ENCODE data around the gene ZMIZ2. TPM values are rescaled to one million over a fixed set of nuclear protein-coding genes. Genes with fewer than 3 reads are reported as not detected.

The ZMIZ2 gene
- total and polyA plus RNA-seq, 2 of the 8 experiments (the other 6 are each of a cell fraction or from before 2014, with no cell fraction given) = 24.4 to 66.4 TPM

- TF ChIP-seq JUN (IDR thresholded peaks at IDR 0.05; ENCODE audit: low read depth, low read length) (no peak), HDAC2 (IDR thresholded peaks at IDR 0.05; ENCODE audit: borderline replicate concordance in 1 of 2, low read depth in 2 of 2, low read length in 2 of 2) (no peak), KDM5A (IDR thresholded peaks at IDR 0.05; ENCODE audit: low read length) (no peak), EP300 (IDR thresholded peaks at IDR 0.05; ENCODE audit: borderline replicate concordance in 1 of 2, low read depth in 2 of 2, low read length in 2 of 2) (0 out of 3 replicates have a peak, but pooled peaks of 1 of the 2 experiments have one; percentile 27), E2F6 (IDR thresholded peaks at IDR 0.05) (no peak), YY1 (IDR thresholded peaks at IDR 0.05; ENCODE audit: low read depth, low read length) (peak; percentile 75; the same call in 1 of the 2 replicates), RNF2 (IDR thresholded peaks at IDR 0.05; ENCODE audit: borderline replicate concordance, low read depth, low read length, missing control alignments, poor library complexity, severe bottlenecking) (no peak), TAF1 (IDR thresholded peaks at IDR 0.05; ENCODE audit: low read depth, low read length) (peak; percentile 72), GTF2F1 (IDR thresholded peaks at IDR 0.05; ENCODE audit: borderline replicate concordance, low read depth, low read length) (no peak), NRF1 (IDR thresholded peaks at IDR 0.05; ENCODE audit: low read depth, low read length) (no peak), TEAD4 (IDR thresholded peaks at IDR 0.05; ENCODE audit: low read depth, low read length) (no peak), TAF7 (optimal IDR thresholded peaks at IDR 0.05; ENCODE audit: borderline replicate concordance, low read depth, low read length) (peak; percentile 56), CREB1 (IDR thresholded peaks at IDR 0.05) (0 out of 2 replicates have a peak, but pooled peaks have one; percentile 15), CBX5 (IDR thresholded peaks at IDR 0.05; ENCODE audit: low read depth, low read length) (no peak), BRCA1 (IDR thresholded peaks at IDR 0.05; ENCODE audit: low read depth, low read length) (no peak), CEBPB (IDR thresholded peaks at IDR 0.05; ENCODE audit: low read depth, low read length) (no peak), ZNF274 (IDR thresholded peaks at IDR 0.05; ENCODE audit: borderline replicate concordance, extremely low read depth, low read length) (no peak), GABPA (IDR thresholded peaks at IDR 0.05; ENCODE audit: borderline replicate concordance, insufficient read depth, low read length) (no peak), BCL11A (IDR thresholded peaks at IDR 0.05; ENCODE audit: low read depth in 2 of 2, low read length in 2 of 2) (no peak), ATF3 (IDR thresholded peaks at IDR 0.05; ENCODE audit: insufficient read depth, low read depth, low read length) (no peak), FOSL1 (IDR thresholded peaks at IDR 0.05; ENCODE audit: insufficient read depth, low read depth, low read length) (no peak), RBBP5 (IDR thresholded peaks at IDR 0.05; ENCODE audit: borderline replicate concordance, low read depth, low read length) (0 out of 2 replicates have a peak, but pooled peaks have one; percentile 43)
Measured at GRCh38 chr7:44748045-44748947, at the start of gene ZMIZ2 (continued).

Data from H1 (cell line).